SK-N-MC (cell line): ENCODE data around the gene IL17C.

Source experiments
- EZH2 ChIP-seq: fragments of 200-600 bp; sonication (generic); IDR thresholded peaks from one replicate; pipeline ENCODE4 v1.6.1; 2017; ENCODE audit warnings: antibody characterized with exemption
- FOXP2 ChIP-seq: optimal IDR thresholded peaks from 2 replicates; pipeline ENCODE3; 2011; ENCODE audit warnings: mild to moderate bottlenecking, moderate library complexity; ENCODE audit not compliant: insufficient read depth; ENCODE audit errors: extremely low read length, control extremely low read depth
- POLR2AphosphoS5 ChIP-seq: IDR thresholded peaks from 2 replicates; pipeline ENCODE4 v1.6.1; 2012; ENCODE audit warnings: mild to moderate bottlenecking, low read depth, low read length, borderline replicate concordance

DNA sequence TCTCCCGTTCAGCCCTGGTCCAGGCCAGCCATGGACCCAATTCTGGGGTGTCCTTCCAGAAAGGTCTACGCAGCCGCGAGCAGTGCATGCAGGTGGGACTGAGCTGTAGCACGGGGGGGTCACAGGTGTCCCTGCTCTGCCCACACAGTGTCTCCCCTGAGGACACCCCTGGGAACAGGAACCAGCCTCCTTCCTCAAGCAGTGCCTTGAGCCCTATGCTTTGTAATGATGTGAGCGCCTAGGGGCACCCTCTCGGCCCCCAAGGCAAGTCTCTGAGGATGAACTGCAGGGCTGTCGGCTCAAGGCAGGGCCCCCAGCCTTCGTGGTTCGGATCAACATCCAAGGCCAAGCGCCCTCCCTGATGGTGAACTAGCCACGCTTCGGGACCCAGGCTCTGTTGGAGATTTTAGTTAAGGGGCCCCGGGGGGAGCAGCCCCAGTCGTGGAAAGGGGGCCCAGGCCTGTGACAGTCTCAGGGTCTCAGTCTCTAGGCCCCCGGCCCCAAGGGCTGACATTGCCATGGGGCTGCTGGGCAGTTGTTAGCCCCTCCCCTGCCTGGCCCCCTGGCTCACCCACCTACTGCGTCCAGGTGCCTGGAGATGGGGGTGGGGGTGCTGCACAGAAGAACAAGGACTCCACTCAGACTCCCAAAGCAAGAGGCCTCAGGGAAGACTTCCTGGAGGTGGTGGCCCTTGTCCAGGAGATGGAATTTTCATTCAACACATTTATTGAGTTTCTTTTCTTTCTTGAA lies 2.3 kb downstream of the IL17C start:
- no peak for TF ChIP-seq POLR2AphosphoS5
- no peak for TF ChIP-seq EZH2
- no peak for TF ChIP-seq FOXP2
